ENCODE measurements around the gene IL5.
"Not testable (repeated sequence)": the region's sequence is repeated elsewhere in the genome, so short reads cannot be mapped to it uniquely, and the experiment has no call there.

The IL5 gene

DNA sequence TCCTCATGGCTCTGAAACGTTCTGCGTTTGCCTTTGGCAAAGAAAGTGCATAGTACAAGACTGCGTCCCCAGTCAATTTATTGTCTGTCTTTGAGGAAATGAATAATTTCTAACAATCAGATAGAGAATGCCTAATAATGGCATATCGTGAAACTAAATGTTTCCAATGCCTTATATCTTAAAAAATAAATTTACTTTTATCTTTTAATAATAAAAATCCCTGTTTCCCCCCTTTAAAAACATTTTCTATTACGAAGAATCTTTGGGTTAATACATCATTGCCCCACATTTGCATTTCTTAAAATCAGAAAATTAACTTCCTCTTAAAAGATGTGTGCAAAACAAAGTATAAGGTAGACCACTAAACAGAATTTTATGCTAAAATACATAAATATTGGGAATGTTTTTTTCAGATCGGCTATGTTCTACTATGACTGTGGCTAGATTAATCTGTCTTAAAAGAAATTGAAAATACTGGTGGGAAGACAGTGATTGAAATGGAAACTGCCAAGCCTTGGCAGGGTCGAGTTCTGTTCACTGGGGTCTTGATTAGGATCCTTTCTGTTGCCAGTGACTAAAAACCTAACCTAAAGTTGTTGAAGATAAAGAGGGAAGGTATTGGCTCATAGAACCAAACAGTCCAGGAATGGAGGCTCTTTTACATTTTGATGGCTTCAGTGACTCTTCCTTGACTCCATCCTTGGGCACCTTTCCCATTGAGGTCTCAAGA is at the start of gene IL5:
IL5 (minus strand) TSS at position 51 of the 730 bp plus-strand sequence; CDS start at position 7, 44 bp downstream.
- DNase-seq = no peak

DNA sequence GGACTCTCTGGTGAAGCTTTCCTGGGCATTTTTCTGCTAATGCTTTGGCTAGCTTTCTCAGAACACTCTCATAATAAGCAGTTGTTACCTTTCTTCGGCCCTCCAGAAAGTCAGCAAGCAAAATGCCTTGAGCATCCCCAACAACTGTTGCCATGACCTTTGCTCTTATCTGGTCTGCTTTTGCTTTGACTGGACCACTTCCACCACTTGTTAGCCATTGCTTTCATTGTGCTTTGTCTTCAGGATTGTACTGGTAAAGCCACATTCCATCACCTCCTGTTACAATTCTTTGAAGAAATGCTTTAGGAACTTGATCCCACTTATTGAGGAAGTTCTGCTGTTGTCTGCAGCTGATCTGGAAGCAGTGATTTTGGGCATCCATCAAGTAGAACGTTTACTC is 49.2 kb upstream of the IL5 start:
- DNase-seq = no peak

DNA sequence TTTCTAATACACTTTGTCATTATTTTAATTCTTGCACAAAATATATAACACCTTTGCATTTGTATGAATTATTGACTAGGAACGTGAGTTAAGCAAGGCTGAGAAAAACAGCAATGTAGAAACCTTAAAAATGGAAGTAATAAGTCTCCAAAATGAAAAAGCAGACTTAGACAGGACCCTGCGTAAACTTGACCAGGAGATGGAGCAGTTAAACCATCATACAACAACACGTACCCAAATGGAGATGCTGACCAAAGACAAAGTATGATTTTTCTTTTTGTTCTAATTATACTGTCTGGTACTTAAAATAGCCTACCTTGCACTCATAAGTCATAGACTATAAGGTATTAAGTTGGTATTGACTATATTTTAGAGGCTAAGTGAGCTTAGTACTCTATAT is 47.8 kb upstream of the IL5 start:
- DNase-seq = no peak

GRCh38 chr5:132589467-132589866 is 46.1 kb upstream of the IL5 start:
- DNase-seq = no peak

DNA sequence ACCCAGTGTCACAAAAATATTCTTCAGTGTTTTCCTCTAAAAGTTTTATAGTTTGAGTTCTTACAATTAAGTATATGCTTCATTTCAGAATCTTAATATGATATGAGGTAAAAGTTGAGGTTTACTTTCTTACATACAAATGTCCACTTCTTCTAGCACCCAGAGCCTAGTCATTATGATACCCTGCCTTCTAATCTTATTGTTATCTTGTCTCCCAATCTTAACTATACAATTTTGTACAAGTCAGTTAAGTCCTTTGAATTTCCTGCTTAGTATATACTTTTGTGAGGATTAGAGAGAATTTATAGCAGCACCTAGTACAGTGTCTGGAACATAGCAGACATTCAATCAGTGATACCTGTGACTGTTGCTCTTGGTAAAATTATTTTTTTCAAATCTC is 42.7 kb upstream of the IL5 start:
- DNase-seq = no peak

DNA sequence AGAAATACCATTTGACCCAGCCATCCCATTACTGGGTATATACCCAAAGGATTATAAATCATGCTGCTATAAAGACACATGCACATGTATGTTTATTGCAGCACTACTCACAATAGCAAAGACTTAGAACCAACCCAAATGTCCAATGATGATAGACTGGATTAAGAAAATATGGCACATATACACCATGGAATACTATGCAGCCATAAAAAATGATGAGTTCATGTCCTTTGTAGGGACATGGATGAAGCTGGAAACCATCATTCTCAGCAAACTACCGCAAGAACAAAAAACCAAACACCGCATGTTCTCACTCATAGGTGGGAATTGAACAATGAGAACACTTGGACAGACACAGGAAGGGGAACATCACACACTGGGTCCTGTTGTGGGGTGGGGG is 41.2 kb upstream of the IL5 start:
- not testable (repeated sequence) for DNase-seq

DNA sequence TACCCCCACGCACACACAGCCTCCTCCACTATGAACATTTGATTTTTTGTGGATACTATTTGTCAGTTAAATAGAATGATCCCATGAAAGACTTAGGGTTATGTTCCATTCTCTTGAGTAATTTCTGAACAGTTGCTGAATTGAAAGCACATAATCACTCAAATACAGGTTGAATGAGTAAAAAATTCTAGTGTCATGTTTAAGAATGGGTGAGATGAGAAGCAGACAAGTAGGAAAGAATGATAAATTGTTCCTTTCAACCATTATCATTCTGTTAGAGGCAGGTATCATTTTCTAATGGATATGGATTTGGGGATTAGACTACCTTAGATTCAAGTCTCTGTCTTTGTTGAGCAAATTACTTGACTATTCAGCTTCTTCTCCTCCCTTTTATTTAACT is 32.8 kb upstream of the IL5 start:
- no peak for DNase-seq

- DNase-seq = no peak
Observed at GRCh38 chr5:132566657-132567056, 23.3 kb upstream of the IL5 start.

GRCh38 chr5:132564555-132564954 is 21.2 kb upstream of the IL5 start:
- DNase-seq = not testable (repeated sequence)

DNA sequence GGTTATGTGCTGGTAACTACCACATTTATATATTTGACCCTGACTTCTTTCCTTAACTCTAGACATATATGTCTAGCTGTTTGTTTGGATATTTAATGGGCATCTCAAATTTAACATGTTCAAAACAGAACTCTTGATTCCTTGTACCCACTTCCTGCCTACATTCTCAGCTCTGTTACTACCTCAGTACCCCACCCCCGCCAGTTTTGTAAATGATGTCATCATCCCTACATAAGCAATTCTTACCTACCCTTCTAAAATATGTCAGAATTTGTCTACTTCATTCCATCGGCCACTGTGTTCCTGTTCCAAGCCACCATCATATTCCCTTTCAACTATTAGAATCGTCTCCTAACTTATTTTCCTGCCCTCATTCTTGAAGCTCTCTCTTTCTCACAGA is 18.3 kb upstream of the IL5 start:
- no peak for DNase-seq

GRCh38 chr5:132559383-132560060 is 16.2 kb upstream of the IL5 start:
- no peak for DNase-seq

DNA sequence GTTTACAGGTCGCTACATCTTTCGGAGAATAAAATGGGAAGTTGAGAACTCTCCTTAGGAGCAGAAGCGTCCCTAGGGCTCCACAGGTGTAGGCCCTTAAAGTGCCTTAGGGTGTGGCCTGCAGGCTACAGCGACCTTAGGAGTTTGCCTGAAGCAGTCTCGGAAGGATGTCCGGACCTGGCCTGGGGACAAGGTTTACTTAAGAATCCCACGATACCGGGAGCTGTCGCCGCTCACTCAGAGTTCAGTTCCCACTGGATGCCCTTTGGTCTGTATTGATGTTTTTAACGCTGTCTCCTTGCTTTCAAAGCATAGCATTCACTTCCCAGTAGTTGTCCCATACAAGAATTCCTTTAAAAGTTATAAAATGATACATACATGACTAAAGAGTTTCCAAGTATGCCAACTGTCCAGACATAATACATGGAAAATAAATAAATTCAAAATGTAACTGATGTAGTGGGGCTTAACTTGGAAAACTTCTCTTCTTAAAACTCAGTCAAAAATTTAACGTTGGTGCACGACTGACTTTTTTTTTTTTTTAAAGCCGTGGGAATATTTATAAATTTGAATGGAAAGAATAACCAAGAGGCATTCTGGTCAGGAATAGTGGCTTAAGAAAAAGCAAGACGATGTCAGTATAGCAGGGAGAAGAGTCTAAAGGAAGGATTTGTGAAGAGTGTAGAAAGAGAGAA is 14.3 kb upstream of the IL5 start:
- DNase-seq = no peak

DNA sequence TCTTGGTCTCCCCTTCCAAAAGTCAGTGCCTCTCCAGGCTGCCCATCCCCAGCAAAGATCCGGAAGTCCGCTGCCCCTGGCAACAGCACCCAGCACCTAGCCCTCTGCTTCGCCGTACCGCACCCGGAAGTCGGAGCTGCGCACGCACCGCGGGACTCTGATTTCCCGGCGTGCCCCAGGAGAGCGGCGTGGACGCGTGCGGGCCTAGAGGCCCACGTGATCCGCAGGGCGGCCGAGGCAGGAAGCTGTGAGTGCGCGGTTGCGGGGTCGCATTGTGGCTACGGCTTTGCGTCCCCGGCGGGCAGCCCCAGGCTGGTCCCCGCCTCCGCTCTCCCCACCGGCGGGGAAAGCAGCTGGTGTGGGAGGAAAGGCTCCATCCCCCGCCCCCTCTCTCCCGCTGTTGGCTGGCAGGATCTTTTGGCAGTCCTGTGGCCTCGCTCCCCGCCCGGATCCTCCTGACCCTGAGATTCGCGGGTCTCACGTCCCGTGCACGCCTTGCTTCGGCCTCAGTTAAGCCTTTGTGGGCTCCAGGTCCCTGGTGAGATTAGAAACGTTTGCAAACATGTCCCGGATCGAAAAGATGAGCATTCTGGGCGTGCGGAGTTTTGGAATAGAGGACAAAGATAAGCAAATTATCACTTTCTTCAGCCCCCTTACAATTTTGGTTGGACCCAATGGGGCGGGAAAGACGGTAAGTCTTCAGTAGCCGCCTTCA is 13.6 kb upstream of the IL5 start, which contains the start of gene RAD50:
RAD50 (plus strand) TSS at position 215 of the 715 bp plus-strand sequence; CDS start at position 563, 348 bp downstream.
- DNase-seq = peak; percentile 78

- DNase-seq = no peak
Observed at GRCh38 chr5:132556153-132556762, 12.9 kb upstream of the IL5 start.

GRCh38 chr5:132549576-132549975 is 6.3 kb upstream of the IL5 start:
- no peak for DNase-seq

GRCh38 chr5:132548834-132549233 is 5.5 kb upstream of the IL5 start:
- not testable (repeated sequence) for DNase-seq

DNA sequence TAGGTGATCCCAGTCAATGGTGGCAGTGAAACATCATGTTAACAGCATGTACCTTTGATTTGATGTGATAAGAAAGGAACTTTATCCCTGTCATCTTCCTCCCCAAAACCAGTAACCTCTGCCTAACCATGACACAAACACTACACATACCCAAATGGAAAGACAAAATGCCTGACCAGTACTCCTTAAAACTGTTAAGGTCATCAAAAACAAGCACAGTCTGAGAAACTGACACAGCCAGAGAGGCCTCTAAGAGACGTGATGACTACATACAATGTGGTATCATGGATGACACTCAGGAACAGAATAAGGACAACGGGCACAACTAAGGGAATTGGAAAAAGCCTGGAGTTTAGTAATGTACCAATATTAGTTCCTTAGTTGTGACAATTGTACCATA is 3.9 kb upstream of the IL5 start:
- no peak for DNase-seq

DNA sequence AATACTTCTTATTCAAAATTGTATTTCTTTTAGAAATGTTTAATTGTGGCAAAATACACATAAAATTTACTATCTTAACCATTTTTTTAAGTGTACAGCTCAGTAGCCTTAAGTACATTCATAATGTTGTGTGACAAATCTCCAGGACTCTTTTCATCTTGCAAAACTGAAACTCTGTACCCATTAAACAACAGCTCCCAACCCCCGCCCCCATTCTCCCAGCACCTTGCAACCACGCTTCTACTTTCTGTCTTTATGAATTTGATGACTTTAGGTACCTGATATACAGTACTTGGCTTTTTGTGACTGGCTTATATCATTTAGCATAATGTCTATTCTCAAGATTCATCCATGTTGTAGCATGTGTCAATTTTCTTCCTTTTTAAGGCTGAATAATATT is 2.8 kb upstream of the IL5 start:
- no peak for DNase-seq

DNA sequence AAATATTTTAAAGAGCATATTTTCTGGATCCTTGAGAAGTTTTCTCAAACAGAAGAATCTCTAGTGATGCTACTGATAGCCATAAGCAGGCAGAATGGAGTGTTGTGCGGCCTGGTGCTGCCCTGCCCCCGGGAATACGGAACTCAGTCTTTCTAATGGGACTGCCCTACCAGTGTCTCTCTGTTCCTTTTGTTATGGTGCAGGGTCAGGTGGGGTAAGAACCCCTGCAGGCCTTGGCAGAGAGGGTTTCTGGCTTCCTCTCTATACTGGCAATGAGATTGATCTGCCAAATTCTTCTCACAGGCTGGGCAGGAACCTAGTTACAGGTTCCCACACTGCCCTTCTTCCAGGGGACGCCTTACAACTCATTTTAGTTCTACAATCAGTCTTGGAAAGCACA is 2.6 kb downstream of the IL5 start:
- DNase-seq = no peak

DNA sequence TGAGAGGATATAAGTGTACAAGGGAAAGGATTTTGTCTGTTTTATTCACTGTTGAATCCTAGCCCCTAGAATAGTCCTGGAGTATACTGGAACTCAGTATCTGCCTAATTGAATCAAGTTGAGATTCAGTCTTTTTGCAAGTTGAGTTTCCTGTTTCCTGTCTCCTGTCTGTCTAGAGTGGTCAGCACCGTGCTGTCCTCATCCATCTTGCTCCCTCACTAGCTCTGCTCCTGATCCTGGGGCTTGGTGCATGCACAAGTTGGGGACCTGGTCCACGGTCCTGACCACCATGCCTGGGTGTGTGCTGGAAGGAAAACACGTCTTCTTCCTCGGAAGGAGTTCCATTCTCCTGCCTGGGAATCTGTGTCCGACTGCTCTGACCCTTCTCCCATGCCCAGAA is 3.2 kb downstream of the IL5 start:
- no peak for DNase-seq

GRCh38 chr5:132539716-132540115 is 3.6 kb downstream of the IL5 start:
- no peak for DNase-seq

DNA sequence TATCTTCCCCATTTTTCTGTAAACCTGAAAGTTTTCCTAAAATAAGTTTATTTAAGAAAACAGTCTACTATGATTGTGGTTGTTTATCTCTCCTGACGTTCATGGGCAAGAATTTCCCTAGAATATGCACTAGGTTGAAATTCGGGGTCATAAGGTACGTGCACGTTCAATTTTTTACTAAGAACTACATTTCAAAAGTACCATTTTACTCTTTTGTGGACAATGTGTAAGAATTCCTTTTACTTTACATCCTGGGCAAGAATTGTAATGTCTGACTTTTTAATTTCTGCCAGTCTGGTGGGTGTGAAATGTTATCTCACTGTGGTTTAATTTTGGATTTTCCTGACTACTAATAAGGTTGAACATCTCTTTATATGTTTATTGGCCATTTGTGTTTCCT is 12.4 kb downstream of the IL5 start:
- DNase-seq = no peak

All from amniotic stem cell (primary cell).